A549 (cell line): Measurements from ENCODE around the gene JMJD4.

ENCODE experiments used
- BHLHE40 ChIP-seq: IDR thresholded peaks from 2 replicates; pipeline ENCODE4 v1.6.1; 2012; ENCODE audit warnings: low read depth, low read length, inconsistent platforms
- HES2 ChIP-seq: fragments of >200 bp; sonication (Bioruptor Twin); formaldehyde crosslinking; IDR thresholded peaks from 2 replicates; pipeline ENCODE4 v1.6.1; 2016
- KDM5A ChIP-seq: fragments of 200-600 bp; sonication (generic); IDR thresholded peaks from 2 replicates; pipeline ENCODE4 v1.6.1; 2016; ENCODE audit warnings: antibody characterized with exemption, mild to moderate bottlenecking
- MYC ChIP-seq: IDR thresholded peaks from 2 replicates; pipeline ENCODE4 v1.6.1; 2012; ENCODE audit warnings: mild to moderate bottlenecking, inconsistent platforms, low read length, improper control_type of control experiment, borderline replicate concordance
- TF ChIP-seq, protein P1 (sequence below): fragments of >200 bp; sonication (Bioruptor Twin); formaldehyde crosslinking; IDR thresholded peaks from 3 replicates; pipeline ENCODE4 v1.5.1; 2016
- TF ChIP-seq, protein P2 (sequence below): IDR thresholded peaks from 2 replicates; pipeline ENCODE4 v1.6.1; 2012

DNA sequence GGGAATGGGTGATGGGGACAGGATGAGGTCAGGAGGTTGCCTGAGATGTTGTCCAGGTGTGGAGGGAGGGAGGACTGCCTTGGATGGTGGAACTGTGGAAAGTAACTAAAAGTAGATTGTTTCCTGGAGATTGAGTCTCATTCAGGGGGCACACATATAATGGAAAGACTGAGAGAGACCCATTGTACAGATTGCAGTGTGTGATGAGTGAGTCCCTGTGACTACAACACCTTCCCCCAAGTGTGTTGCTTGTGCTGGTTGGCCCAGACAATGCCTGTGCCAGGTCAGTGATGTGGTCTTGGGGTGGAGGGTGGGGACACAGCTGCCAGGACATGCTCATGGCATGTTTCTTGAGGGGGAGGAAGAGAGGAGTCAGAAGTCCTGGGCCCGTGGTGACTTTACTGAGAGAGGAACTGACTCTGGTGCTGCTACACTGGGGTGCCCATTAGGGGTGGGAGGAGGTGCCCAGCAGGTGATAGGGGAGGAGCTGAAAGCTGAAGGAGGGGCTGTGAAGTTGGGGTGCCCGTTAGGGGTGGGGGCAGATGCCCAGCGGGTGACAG is 5.4 kb upstream of the JMJD4 start:
- TF ChIP-seq, protein P1, sequence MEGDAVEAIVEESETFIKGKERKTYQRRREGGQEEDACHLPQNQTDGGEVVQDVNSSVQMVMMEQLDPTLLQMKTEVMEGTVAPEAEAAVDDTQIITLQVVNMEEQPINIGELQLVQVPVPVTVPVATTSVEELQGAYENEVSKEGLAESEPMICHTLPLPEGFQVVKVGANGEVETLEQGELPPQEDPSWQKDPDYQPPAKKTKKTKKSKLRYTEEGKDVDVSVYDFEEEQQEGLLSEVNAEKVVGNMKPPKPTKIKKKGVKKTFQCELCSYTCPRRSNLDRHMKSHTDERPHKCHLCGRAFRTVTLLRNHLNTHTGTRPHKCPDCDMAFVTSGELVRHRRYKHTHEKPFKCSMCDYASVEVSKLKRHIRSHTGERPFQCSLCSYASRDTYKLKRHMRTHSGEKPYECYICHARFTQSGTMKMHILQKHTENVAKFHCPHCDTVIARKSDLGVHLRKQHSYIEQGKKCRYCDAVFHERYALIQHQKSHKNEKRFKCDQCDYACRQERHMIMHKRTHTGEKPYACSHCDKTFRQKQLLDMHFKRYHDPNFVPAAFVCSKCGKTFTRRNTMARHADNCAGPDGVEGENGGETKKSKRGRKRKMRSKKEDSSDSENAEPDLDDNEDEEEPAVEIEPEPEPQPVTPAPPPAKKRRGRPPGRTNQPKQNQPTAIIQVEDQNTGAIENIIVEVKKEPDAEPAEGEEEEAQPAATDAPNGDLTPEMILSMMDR = no peak
- TF ChIP-seq HES2 = no peak
- no peak for TF ChIP-seq KDM5A
- TF ChIP-seq MYC = no peak
- TF ChIP-seq BHLHE40 = no peak
- TF ChIP-seq, protein P2, sequence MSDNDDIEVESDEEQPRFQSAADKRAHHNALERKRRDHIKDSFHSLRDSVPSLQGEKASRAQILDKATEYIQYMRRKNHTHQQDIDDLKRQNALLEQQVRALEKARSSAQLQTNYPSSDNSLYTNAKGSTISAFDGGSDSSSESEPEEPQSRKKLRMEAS = no peak
